ENCODE measurements around the gene ZNF764. TPM values are rescaled to one million over a fixed set of nuclear protein-coding genes. Genes with fewer than 3 reads are reported as not detected.

ZNF764 gene
- total RNA-seq, 1 experiment from 2014 or later, result 15.2 TPM

DNA sequence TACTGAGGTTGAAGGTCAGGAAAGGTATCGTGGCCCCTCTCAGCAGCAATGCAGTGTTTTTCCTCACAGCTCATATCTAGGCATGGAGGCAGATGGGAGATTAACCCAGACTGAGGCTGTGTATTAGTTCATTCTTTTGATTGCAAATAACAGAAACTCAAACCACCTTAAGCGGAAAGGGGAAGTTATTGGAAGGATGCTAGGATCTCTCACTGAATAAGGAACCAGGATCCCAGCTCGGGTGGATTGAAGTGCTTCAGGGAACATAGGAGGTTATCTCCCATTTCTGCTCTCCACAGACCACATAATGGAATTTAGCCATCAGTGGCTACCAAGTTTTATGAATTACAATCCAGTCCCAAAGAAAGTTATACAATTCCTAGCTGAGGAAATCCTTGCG, 43.8 kb upstream of the ZNF764 start:
- no TSS peak for BruUV-seq (replicated peaks)
- Histone ChIP-seq H3K4me1 (ENCODE audit: insufficient read depth, low read length, poor library complexity, severe bottlenecking) (no peaks in the 10 kb centered on the region), H3K9me3 (ENCODE audit: low read depth, low read length, poor library complexity, severe bottlenecking) (no peaks in the 10 kb centered on the region), H3K4me3 (ENCODE audit: low read depth, low read length, poor library complexity, severe bottlenecking) (no peak overlapping the region), H3K27ac (ENCODE audit: low read depth, low read length, poor library complexity, severe bottlenecking) (no peak overlapping the region), H3K36me3 (ENCODE audit: insufficient read depth, low read length, poor library complexity, severe bottlenecking) (peaks cover 38% of the 10 kb centered on the region), H3K27me3 (replicated peaks; ENCODE audit: insufficient read depth, low read depth, low read length, poor library complexity) (no peaks in the 10 kb centered on the region)
- intact Hi-C loops (cut with micrococcal nuclease; ENCODE audit: unreplicated experiment), result no loop called here
- no peak for TF ChIP-seq EZH2 (IDR thresholded peaks at IDR 0.05; ENCODE audit: borderline replicate concordance, low read depth, low read length, poor library complexity, severe bottlenecking)
- TF ChIP-seq, protein P1, sequence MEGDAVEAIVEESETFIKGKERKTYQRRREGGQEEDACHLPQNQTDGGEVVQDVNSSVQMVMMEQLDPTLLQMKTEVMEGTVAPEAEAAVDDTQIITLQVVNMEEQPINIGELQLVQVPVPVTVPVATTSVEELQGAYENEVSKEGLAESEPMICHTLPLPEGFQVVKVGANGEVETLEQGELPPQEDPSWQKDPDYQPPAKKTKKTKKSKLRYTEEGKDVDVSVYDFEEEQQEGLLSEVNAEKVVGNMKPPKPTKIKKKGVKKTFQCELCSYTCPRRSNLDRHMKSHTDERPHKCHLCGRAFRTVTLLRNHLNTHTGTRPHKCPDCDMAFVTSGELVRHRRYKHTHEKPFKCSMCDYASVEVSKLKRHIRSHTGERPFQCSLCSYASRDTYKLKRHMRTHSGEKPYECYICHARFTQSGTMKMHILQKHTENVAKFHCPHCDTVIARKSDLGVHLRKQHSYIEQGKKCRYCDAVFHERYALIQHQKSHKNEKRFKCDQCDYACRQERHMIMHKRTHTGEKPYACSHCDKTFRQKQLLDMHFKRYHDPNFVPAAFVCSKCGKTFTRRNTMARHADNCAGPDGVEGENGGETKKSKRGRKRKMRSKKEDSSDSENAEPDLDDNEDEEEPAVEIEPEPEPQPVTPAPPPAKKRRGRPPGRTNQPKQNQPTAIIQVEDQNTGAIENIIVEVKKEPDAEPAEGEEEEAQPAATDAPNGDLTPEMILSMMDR (conservative IDR thresholded peaks at IDR 0.05; ENCODE audit: low read depth, low read length), result no peak
- no peak for DNase-seq (ENCODE audit: low spot score)
- POLR2A ChIA-PET (ENCODE audit: low non-redundant PET), result no interaction called here
- CTCF ChIA-PET, result no interaction called here

DNA sequence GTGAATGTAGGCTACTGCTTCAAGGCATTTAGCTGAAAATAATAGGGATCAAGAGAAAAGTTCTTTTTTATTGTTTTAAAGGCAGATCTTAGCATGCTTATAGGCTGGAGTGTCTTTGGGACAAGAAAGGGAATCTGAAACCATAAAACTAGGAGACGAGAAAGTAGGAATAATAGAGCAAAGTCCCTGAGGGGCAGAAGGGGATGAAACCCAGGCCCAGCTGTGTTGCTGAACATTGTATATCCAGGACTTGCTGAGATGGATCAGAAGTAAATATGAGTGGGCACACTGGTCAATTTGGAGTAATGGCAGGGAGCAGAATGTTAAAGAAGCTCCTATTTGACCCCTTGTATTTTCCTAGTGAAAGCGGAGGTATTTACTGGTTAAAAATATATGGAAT, 42.8 kb upstream of the ZNF764 start:
- TF ChIP-seq, protein P1 (conservative IDR thresholded peaks at IDR 0.05; ENCODE audit: low read depth, low read length), result no peak
- no peak for TF ChIP-seq EZH2 (IDR thresholded peaks at IDR 0.05; ENCODE audit: borderline replicate concordance, low read depth, low read length, poor library complexity, severe bottlenecking)
- ChIA-PET CTCF (no interaction called here), POLR2A (ENCODE audit: low non-redundant PET) (no interaction called here)
- H3K27ac ChIP-seq (ENCODE audit: low read depth, low read length, poor library complexity, severe bottlenecking), result no peak overlapping the region
- intact Hi-C loops (cut with micrococcal nuclease; ENCODE audit: unreplicated experiment), result no loop called here
- no peaks in the 10 kb centered on the region for H3K27me3 ChIP-seq (replicated peaks; ENCODE audit: insufficient read depth, low read depth, low read length, poor library complexity)
- peaks cover 28% of the 10 kb centered on the region for H3K36me3 ChIP-seq (ENCODE audit: insufficient read depth, low read length, poor library complexity, severe bottlenecking)
- no peak overlapping the region for H3K4me3 ChIP-seq (ENCODE audit: low read depth, low read length, poor library complexity, severe bottlenecking)
- BruUV-seq (replicated peaks), result no TSS peak
- no peaks in the 10 kb centered on the region for H3K4me1 ChIP-seq (ENCODE audit: insufficient read depth, low read length, poor library complexity, severe bottlenecking)
- no peaks in the 10 kb centered on the region for H3K9me3 ChIP-seq (ENCODE audit: low read depth, low read length, poor library complexity, severe bottlenecking)
- no peak for DNase-seq (ENCODE audit: low spot score)

DNA sequence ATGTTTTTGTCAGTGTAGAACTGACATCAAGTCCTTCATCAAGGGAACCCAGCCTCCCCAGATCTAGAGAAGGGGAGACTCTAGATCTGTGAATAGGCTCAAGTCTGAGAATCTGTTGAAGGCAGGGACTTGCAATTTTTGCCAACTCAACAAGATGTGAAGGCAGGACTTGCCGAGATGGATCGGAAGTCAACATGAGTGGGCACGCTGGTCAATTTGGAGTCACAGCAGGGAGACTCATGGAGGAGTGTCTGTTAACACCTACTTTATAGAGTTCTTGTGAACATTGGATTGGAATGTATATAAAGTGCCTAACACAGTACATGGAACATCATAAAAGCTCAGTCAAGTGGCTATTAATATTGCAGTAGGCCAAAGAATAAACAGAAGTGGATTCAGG, 42.0 kb upstream of the ZNF764 start:
- Histone ChIP-seq H3K4me1 (ENCODE audit: insufficient read depth, low read length, poor library complexity, severe bottlenecking) (no peaks in the 10 kb centered on the region), H3K27ac (ENCODE audit: low read depth, low read length, poor library complexity, severe bottlenecking) (no peak overlapping the region), H3K9me3 (ENCODE audit: low read depth, low read length, poor library complexity, severe bottlenecking) (no peaks in the 10 kb centered on the region), H3K27me3 (replicated peaks; ENCODE audit: insufficient read depth, low read depth, low read length, poor library complexity) (no peaks in the 10 kb centered on the region), H3K4me3 (ENCODE audit: low read depth, low read length, poor library complexity, severe bottlenecking) (no peak overlapping the region), H3K36me3 (ENCODE audit: insufficient read depth, low read length, poor library complexity, severe bottlenecking) (peaks cover 22% of the 10 kb centered on the region)
- no peak for DNase-seq (ENCODE audit: low spot score)
- intact Hi-C loops (cut with micrococcal nuclease; ENCODE audit: unreplicated experiment), result no loop called here
- POLR2A ChIA-PET (ENCODE audit: low non-redundant PET), result interaction anchor here (0.6 kb wide), 1 partner anchor 894 kb away, joined by 3 read pairs; no protein-coding TSS in a partner anchor
- CTCF ChIA-PET, result interaction anchor here (0.9 kb wide), 1 partner anchor 170 kb away, joined by 3 read pairs; the partner anchor contains the start of gene DCTPP1
- TF ChIP-seq, protein P1 (conservative IDR thresholded peaks at IDR 0.05; ENCODE audit: low read depth, low read length), result no peak
- TF ChIP-seq EZH2 (IDR thresholded peaks at IDR 0.05; ENCODE audit: borderline replicate concordance, low read depth, low read length, poor library complexity, severe bottlenecking), result no peak
- BruUV-seq (replicated peaks), result no TSS peak
